NCI-H2227 treated with DMSO at 0.1 percent for 48 hours (cell line): ENCODE results near the gene ERBB2.
"Not testable (repeated sequence)": the region's sequence is repeated elsewhere in the genome, so short reads cannot be mapped to it uniquely, and the experiment has no call there.

Experiments
- DNase-seq: peaks from one replicate; lab custom pipeline; 2025; lab: John Stamatoyannopoulos, UW

ERBB2 gene

DNA sequence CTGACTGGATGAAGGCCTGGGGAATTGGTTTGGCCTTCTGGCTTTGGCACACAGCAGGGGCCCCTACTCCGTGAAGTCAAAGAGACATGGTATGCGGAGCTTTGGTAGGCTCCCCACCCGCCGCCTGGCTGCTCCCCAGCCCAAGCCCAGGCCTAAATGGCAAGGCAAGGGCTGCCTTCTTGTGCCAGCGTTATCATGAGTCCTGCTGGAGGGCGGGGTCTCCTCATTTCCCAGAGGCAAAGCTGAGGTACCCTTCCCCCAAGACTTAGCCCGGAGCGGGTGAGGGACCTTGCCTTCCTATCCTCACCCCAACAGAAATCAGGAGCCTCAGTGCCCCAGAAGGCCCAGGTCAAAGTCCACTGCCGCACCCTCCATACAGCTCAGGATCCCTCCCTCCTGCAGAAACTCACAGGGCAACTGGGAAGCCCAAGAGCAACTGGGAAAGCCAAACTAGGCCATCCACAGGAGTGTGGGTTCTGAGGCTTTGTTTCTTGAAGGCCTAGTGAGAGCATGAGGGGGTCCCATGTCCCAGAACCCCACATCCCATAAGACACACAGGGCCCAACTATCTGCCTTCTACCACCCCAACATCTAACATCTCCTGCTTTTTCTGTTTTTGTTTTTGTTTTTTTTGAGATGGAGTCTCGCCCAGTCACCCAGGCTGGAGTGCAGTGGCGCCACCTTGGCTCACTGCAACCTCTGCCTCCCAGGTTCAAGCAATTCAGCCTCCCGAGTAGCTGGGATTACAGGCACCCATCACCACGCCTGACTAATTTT, 21.3 kb upstream of the ERBB2 start:
- DNase-seq = no peak

DNA sequence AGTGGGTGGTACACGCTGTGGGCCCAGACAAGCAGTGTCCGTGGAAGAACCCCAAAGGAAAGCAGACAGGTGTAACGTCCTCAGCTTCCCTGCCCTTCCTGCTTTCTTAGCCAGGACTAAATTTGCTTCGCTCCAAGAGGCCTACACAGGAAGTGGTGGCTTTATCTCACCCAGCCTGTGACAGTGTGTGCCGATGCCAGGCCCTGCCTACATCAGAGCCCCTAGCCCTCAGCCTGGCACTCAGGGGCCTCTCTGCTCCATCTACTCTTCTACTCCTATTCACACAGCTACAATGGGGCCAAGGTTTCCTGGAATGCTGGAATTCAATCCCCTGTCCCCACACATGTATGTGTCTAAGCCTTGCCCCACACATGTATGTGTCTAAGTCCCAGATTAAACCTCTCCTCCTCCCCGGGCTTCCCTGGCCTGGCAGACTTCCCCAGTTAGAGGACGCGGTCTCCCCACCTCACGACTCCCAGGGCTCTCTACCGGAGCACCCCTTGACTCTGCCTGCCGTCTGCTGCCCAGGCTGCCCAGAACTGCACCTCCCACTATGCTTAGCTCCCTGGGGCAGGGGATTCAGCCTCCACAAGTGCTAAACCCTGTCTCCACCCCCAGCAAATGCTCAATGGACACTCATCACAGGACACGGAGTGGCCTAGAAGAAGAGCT, 20.2 kb upstream of the ERBB2 start:
- DNase-seq = no peak

DNA sequence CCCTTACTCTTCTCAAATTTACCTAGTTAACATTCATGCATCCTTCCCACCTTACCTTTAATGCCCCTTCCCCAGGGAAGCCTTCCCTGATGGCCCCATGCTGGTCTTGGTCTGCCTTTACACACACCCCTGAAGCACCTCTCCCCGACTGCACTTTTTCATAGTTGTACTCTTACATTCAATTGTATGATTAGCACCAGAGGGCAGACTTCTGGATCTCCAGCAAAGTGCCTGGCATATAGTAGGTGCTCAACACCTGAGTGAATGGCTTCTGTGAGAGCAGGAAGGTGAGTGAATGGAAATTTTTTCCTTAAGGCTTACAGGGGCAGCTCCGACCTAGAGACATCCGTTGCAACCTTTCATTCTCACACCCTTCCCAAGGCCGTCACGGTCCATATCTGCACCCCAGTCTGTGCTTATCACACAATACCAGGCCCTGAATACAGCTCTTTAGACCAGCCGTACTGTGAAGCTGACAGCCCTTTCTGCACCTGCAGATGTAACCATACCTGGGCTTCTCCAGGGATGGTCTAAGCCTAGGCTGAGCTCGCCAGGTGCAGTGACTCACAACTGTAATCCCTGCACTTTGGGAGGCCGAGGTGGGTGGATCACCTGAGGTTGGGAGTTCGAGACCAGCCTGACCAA, 16.4 kb upstream of the ERBB2 start:
- DNase-seq = no peak

DNA sequence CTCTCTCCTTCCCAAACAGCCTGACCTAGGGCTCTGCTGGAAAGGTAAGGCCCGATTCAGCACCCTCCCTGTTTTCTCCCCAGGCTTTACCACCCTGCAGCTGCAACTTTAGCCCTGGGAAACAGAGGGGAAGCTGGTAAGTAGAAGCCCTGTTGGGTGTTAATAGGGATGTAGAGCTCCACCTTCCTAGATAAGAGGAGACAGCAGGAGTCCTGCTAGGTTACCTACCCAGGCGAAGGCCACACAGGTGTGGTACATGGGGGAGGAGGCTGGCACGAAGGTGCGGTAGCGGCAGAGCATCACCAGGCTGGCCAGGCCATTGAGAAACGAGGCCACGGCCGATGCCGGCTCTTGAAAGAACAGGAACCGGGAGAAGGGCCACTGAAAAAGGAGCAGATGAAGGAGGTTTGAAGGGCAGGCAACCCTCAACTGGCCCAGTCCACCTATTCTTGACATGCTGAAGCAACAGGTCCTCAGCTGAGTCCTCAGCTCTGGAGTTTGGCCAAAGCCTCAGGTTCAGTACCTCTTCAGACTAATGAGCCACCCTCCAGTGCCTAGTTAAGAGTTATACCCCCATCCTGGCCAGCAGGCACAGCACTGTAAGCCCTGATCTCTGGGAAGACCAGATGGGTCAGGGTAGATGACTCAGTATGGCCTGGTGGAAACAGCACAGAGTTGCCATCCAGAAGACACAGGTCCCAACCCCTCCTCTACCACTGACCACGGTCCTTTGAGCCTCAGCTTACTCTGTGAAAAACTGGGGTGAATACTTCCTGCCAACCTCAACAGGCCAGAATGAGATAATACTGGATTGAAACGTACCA, 15.3 kb upstream of the ERBB2 start:
- DNase-seq = no peak

DNA sequence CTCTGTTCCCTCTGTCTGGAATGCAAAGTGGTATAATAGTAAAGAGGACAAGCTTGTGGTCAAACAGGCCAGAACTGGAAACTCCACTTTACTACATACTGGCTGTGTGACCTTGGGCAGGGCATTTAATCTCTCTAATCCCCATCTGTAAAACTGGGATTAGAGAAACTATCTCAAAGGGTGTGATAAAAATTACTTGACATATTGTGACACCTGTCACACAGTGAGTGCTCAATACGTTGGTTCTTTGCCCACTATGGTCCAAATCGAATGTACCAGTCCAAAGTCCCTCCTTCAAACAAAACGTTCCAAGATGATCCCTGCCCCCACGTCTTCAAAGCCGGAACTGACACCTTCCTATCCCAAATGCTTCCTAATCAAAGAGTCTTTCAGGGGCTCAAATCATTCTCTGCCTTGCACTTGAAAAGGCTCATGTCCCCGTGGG, 12.7 kb upstream of the ERBB2 start:
- no peak for DNase-seq

DNA sequence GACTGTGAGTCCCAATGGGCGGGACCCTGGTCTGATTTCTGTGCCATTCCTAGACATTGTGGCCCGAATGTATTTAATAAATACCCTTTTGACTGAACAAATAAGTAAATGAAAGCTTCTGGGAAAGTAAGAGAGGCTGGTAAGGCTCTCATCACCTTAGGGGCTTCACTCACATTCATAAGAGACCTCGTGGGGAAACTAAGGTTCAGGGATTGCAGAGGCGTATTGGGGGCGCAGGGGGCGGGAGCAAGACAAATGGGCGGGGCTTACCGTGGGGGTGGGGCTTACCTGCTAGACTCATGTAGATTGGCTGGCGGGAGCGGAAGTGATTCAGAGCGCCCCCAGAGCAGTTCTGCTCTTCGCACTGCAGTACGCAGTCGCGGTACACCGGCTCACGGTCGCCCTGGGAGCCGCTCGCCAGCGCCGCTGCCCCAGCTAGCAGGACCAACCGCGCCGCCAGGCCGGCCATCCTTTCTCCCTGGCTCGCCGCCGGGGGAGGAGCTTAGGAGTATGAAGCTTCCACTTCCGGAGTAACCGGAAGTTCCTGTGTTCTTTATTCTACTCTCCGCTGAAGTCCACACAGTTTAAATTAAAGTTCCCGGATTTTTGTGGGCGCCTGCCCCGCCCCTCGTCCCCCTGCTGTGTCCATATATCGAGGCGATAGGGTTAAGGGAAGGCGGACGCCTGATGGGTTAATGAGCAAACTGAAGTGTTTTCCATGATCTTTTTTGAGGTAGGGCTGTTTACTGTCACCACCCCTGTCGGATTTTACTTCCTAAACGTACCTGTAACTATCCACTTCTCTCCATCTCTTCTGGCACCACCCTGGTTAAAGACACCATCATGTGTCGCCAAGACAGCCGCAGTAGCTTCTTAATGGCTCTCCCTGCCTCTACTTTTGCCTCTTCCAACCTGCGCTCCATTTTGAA, 12.1 kb upstream of the ERBB2 start, which contains the start of gene PGAP3:
PGAP3 (minus strand) TSS at position 512 of the 929 bp plus-strand sequence; CDS start at position 469, 43 bp downstream.
- DNase-seq = peak; percentile 99

DNA sequence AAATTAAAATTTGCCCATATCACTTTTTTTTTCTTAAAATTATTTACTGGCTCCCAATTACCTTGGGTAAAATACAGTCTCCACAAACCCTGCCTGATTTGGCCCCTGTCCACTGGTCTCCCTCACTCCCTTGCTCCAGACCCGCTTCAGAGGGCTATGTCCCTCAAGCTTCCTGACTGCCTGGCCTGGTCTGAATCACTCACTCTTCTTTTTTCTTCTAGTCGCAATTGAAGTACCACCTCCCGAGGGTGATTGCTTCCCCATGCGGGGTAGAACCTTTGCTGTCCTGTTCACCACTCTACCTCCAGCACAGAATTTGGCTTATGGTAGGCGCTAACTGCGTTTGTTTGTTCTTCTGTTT, 11.4 kb upstream of the ERBB2 start:
- DNase-seq = no peak

DNA sequence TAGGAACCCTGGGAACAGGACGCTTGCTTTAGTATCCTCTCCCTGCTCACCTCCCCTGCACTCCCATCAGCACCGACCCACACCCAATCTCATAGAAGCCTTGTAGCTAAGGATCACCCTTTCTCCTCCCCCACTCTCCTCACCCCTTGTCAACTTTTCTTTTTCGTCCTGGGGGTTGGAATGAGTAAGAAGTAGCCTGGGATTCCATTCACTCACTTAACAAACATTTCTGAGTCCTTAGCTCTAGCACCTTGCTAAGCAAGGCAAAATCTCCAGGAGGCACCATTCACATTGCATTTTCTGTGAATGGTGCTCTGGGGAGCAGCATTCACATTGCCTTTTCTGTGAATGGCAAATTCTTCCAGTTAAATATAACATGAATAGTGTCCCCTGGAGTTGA, 10.9 kb upstream of the ERBB2 start:
- no peak for DNase-seq

DNA sequence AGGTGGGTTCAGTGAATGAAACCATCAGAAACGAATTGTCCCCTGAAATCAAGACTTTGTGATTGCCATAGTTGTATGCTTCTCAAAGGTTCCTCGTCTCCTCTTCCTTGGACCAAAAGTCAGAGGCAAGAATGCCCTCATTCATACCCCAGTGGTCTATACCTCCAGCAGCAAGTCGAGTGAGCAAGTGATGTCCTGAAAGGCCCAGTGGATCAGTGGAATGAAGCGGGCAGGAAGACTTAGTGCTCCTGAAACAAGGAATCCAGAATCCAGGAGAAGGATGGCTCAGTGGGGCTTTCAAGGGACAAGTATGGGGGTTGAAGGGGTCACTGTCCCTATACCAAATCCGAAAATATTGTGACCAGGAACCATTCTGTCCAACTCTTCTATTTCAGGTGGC, 5.3 kb upstream of the ERBB2 start:
- no peak for DNase-seq

DNA sequence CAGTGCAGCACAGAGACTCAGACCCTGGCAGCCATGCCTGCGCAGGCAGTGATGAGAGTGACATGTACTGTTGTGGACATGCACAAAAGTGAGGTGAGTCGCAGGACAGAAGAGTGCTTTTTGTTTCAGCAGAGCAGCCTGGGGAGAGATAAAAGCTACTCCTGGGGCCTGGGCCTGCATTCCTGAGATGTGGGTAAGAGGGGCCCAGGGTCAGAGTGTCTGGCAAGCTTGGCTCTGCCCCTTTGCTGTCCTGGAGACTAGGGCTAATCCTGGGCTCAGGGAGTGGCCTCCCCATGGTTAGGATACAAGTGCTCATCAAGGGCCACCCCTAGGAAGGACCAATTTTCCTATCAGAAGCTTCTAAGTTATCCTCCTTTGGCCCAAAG, 4.8 kb upstream of the ERBB2 start:
- no peak for DNase-seq

DNA sequence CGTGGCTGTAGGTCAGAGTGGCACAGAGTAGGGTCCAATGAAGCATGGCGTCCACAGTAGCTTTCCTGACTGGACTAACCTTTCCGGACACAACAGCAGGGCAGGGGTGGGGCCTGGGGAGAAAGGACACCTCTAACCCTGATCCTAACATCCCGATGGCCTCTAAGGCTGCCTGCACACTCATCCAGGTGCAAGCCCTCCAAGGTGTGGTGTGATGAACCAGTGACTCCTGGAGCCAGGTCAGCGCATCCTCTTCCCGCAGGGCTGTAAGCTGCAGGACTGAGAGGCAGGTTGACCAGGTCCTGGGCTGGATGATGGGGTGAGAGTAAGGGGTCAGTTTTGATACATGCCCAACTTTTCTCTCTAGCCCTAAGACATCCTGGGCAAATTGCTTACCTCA, 3.1 kb upstream of the ERBB2 start:
- DNase-seq = no peak

DNA sequence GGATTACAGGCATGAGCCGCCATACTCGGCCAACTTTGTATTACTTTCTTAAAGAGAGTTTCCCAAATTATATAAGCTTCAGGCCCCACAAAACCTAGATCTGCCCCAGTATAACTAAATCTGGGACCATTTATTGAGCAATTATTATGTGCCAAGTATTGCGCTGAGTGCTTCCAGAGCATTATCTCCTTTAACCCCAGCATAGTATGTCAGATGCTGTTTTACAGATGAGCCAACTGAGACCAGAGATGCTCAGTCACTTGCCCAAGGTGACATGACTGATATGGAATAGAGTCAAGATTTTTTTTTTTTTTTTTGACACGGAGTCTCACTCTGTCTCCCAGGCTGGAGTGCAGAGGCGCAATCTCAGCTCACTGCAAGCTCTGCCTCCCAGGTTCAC, 1.9 kb upstream of the ERBB2 start:
- no peak for DNase-seq

DNA sequence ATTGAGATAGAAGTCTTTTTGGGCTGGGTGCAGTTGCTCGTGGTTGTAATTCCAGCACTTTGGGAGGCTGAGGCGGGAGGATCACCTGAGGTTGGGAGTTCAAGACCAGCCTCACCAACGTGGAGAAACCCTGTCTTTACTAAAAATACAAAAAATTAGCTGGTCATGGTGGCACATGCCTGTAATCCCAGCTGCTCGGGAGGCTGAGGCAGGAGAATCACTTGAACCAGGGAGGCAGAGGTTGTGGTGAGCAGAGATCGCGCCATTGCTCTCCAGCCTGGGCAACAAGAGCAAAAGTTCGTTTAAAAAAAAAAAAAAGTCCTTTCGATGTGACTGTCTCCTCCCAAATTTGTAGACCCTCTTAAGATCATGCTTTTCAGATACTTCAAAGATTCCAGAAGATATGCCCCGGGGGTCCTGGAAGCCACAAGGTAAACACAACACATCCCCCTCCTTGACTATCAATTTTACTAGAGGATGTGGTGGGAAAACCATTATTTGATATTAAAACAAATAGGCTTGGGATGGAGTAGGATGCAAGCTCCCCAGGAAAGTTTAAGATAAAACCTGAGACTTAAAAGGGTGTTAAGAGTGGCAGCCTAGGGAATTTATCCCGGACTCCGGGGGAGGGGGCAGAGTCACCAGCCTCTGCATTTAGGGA, 577 bp upstream of the ERBB2 start:
- not testable (repeated sequence) for DNase-seq

DNA sequence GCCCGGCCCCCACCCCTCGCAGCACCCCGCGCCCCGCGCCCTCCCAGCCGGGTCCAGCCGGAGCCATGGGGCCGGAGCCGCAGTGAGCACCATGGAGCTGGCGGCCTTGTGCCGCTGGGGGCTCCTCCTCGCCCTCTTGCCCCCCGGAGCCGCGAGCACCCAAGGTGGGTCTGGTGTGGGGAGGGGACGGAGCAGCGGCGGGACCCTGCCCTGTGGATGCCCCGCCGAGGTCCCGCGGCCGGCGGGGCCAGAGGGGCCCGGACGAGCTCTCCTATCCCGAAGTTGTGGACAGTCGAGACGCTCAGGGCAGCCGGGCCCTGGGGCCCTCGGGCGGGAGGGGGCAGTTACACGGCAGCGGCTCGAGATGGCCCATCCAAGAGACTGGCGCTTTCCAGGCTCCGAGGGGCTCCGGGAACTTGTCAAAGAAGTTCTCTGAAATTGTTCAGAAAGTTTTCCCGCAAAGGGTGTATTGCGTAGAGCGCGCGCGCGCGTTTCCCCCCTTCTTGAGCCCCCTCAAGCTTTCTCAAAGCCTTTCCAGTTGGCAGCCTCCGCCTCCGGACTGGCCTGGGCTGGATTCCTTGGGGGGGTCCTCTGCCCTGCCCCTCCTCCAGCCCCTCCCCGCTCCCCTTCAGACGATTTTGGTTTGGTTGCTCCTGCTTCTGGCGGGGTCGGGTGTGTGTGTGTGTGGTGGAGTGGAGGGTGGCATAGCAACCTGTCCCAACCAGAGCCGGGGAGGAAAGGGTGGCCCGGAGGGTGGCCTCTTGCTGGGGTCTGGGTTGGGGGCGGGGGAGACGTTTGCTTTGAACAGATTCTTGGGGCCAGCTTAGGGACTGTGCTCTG, 504 bp downstream of the ERBB2 start:
- no peak for DNase-seq

DNA sequence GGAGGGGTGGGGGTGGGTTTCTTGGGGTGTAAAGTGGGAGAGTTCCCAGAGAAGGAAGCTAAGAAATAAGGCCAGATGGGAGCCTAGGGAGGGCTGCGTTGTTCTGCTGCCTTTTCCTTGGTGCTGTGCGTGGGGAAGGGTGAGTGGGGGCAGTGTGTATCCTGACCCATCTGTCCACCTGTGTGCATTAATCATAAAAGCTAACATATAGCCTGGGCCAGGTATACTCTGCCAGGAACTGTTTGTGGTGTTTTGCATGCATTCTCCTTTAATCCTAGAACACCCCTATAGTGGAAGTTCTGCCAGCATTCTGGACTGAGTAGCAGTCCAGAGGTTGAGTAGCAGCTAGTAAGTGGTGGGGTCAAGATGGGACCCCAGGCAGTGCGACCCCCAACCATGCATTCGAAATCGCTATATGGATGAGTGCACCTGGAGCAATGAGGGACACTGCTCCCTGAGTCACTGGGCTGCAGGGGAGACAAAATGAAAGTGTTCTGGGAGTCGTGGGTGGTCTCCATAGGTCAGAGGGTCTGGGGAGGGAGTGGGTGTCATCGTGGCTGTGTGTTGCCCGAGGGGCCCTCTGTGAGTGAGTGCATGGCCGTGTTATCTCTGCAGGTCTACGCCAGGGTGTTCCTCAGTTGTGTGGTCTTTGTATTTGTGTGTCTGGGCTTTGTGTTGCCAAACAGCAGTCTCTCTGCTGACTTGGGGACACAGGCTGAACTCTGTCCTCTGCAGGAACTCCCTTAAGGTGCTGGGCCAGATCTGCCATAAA, 1.3 kb downstream of the ERBB2 start:
- no peak for DNase-seq

DNA sequence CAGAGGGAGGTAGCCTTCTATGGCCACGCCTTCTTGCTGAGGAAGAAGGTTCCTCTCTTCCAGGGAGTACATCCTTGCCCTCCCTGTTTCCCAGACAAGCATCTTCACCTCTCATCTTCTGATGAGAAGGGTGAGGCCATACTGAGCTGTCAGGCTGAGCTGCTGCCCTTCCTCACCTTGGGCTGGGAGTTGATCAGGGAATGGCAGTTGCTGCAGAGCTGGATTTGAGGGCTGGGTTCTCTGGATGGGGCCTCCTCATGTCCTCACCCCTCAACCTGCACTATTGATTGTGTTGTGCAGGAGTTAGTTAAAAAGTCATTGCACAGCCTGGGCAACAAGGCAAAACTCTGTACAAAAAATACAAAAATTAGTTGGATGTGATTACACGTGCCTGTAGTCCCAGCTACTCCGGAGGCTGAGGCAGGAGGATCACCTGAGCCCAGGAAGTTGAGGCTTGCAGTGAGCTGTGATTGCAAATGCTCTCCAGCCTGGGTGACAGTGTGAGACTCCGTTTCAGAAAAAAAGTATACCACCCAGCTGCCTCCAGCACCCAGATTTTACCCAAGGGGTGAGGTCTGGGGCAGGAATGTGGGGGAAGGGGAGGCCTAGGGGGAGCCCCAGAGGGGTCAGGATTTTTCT, 2.0 kb downstream of the ERBB2 start:
- no peak for DNase-seq

DNA sequence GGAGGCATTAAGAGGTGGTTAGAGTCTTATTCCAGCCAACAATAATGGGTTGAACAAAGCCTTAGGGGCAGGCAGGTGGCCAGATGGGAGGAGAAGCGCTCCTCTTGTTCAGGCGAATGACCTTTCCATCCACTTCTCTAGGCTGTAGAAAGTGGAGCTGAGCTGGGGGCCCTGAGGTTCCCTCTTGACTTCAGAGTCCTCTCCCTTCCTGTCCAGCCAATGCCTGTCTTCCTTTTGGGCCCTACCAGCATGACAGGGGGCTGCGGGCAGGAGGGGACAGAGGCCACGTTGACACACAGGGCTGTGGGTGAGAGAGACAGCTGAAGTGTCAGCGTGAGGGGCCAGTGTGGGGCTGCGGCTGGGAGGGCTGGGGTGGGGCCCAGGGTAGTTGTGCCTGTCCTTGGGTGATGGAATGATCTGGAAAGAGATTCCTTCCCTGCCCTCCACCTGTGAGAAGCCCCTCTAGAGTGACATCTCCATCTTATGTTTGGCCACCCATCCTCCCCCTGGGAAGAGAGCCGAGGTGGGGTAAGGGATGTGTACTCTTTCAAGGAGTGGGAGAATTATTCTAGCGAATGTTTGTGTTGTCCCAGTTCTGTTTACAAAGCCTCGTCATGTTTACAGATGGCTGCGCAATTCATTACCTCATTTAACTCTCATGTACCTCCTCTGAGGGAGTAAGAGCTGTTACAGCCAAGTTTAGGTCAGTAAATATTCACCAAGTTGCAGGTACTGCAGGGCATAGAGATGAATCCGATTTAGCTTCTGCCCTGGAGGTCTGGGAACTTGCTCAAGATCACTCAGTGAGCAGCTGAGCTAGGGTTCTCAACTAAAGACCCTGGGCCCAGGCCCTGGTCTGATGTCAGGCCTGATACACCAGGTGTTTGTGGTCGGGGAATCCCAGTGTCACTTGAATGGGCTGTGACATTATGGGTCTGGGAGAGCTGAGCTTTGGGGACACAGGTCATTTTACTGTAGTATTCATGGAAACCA, 3.3 kb downstream of the ERBB2 start:
- no peak for DNase-seq
